RCC 7860 (cell line): ENCODE measurements around the gene ZKSCAN2.

Experiments
- DNase-seq: peaks from one replicate; pipeline ENCODE4 v3.0.0-alpha.2; 2015; ENCODE audit warnings: low spot score
- FAIRE-seq: peaks from 2 replicates; lab custom pipeline; 2012; peaks lifted over from hg19 to GRCh38; lab: Jason Lieb, UNC

Gene ZKSCAN2

GRCh38 chr16:25257470-25257955 is at the start of gene ZKSCAN2:
Gene ZKSCAN2 (minus strand): TSS chr16:25257845. CDS start chr16:25257127, 718 bp downstream.
- FAIRE-seq = no peak
- DNase-seq = peak; percentile 74

GRCh38 chr16:25299792-25300590 is 42.3 kb upstream of the ZKSCAN2 start:
- DNase-seq = no peak
- FAIRE-seq = no peak

GRCh38 chr16:25298165-25298872 is 40.7 kb upstream of the ZKSCAN2 start:
- FAIRE-seq (no peak), DNase-seq (no peak)

- FAIRE-seq (no peak), DNase-seq (no peak)
Observed at GRCh38 chr16:25297151-25297787, 39.6 kb upstream of the ZKSCAN2 start.

- DNase-seq (no peak), FAIRE-seq (no peak)
Observed at GRCh38 chr16:25291580-25291979, 33.9 kb upstream of the ZKSCAN2 start.

- DNase-seq = no peak
- FAIRE-seq = no peak
Observed at GRCh38 chr16:25289466-25289865, 31.8 kb upstream of the ZKSCAN2 start.

GRCh38 chr16:25279491-25279890 is 21.8 kb upstream of the ZKSCAN2 start:
- DNase-seq (no peak), FAIRE-seq (no peak)

- no peak for DNase-seq
- FAIRE-seq = no peak
Observed at GRCh38 chr16:25271421-25271820, 13.8 kb upstream of the ZKSCAN2 start.

- FAIRE-seq (no peak), DNase-seq (no peak)
Observed at GRCh38 chr16:25270577-25270976, 12.9 kb upstream of the ZKSCAN2 start.

GRCh38 chr16:25269879-25270278 is 12.2 kb upstream of the ZKSCAN2 start:
- no peak for FAIRE-seq
- DNase-seq = no peak

GRCh38 chr16:25265968-25266367 is 8.3 kb upstream of the ZKSCAN2 start:
- DNase-seq (no peak), FAIRE-seq (no peak)

- FAIRE-seq = no peak
- no peak for DNase-seq
Observed at GRCh38 chr16:25264597-25264996, 7.0 kb upstream of the ZKSCAN2 start.

- FAIRE-seq = no peak
- no peak for DNase-seq
Observed at GRCh38 chr16:25260416-25260815, 2.8 kb upstream of the ZKSCAN2 start.

- no peak for FAIRE-seq
- DNase-seq = no peak
Observed at GRCh38 chr16:25258861-25259179, 1.2 kb upstream of the ZKSCAN2 start.

- peak; percentile 66 for DNase-seq
- no peak for FAIRE-seq
Observed at GRCh38 chr16:25257956-25258860, 563 bp upstream of the ZKSCAN2 start.

- no peak for FAIRE-seq
- DNase-seq = no peak
Observed at GRCh38 chr16:25256695-25257469, 763 bp downstream of the ZKSCAN2 start.

- FAIRE-seq (no peak), DNase-seq (no peak)
Observed at GRCh38 chr16:25253322-25253721, 4.3 kb downstream of the ZKSCAN2 start.

GRCh38 chr16:25250467-25250866 is 7.2 kb downstream of the ZKSCAN2 start:
- FAIRE-seq (no peak), DNase-seq (no peak)

GRCh38 chr16:25235991-25236390 is 21.7 kb downstream of the ZKSCAN2 start:
- DNase-seq (no peak), FAIRE-seq (no peak)

GRCh38 chr16:25228372-25228771 is 29.3 kb downstream of the ZKSCAN2 start:
- DNase-seq (no peak), FAIRE-seq (no peak)
